GM18502 (cell line): Measurements from ENCODE around the gene ST8SIA4.
"Not testable (repeated sequence)": the region's sequence is repeated elsewhere in the genome, so short reads cannot be mapped to it uniquely, and the experiment has no call there.

Experiments used
- ATAC-seq: cut with Tn5 transposase; IDR thresholded peaks from one replicate; pipeline ENCODE4 v1.9.1; 2021; ENCODE audit warnings: mild to moderate bottlenecking; ENCODE audit not compliant: unreplicated experiment, poor library complexity

The ST8SIA4 gene

DNA sequence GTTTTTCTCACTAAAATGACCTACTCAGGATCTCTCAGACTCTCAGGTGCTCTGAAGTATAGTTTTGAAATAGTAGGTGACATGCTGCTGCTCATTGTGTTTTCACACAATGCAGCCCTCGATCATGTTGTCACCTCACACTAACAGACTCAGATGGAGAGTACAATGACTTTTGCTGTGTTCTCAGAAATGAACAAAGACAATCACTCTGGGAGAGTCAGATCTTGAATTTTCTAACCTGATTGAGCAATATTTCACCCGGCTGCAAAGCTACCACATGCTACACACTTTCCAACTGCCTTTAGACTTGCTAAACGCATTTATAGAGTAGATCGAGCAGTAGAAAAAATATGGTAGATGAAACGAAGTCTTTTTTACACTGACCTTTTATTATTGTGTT is 113.4 kb downstream of the ST8SIA4 start:
- ATAC-seq = no peak

- ATAC-seq = peak; percentile 37
Measured at GRCh38 chr5:100788417-100788816, 114.7 kb downstream of the ST8SIA4 start.

- peak; percentile 62 for ATAC-seq
Measured at GRCh38 chr5:100787648-100788047, 115.4 kb downstream of the ST8SIA4 start.

DNA sequence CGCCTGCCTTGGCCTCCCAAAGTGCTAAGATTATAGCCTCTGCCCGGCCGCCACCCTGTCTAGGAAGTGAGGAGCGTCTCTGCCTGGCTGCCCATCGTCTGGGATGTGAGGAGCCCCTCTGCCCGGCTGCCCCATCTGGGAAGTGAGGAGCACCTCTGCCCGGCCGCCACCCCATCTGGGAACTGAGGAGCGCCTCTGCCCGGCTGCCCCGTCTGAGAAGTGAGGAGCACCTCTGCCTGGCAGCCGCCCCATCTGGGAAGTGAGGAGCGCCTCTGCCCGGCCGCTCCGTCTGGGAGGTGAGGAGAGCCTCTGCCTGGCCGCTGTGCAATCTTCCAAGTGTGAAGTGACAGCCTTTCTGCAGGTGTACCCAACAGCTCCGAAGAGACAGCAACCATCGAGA is 117.5 kb downstream of the ST8SIA4 start:
- ATAC-seq = not testable (repeated sequence)

DNA sequence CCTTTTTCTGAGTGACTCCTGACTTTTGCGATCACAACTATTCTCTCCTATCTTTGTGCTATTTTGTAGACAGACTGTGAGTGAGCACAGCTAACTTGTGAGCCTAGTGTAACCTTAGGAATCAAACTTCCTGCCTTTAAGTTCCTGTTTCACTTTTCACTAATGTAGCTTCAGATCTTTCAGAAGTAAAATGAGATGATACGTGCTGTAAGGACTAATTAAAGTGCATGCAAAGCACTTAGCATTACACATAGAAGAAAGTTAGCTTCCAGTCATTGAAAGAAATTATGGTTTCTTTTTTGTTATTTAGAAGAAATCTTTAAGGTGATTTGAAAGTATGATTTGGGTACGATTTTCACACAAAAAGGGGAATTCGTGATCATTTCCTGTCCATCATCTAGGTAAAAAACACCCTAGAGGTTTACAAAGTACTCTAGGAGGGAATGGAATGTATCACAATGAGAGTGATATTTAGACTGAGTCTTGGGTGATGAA is 122.7 kb downstream of the ST8SIA4 start:
- ATAC-seq = peak; percentile 80

GRCh38 chr5:100779669-100780375 is 123.3 kb downstream of the ST8SIA4 start:
- ATAC-seq = peak; percentile 38

DNA sequence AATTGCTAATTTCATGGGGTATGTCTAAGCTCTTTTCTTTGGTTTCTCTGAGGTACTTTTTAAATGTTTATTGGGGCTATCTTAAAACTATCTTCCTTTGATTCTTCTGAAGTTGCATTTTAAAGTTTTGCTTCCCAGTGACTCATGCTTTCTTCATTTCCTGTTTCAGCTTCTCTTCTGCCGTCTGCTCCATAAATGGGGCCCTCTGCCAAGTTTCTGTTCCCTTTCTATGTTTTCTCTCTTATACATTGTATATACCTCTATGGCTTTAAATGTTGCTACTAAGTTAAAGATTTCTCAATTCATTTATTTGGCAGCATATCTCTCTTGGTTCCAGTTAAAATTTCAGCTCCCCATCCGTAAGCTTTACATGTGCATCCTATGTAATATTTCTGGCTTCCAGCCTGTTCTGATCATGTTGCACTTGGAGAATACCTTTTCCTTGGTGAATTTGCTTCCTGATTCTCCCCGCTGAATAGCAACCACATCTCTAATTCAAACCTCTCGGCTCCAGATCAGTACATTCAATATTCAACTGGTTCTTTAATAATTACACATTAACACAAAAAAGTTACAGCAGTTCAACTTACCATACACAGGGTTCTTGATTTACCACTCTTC is 125.3 kb downstream of the ST8SIA4 start:
- ATAC-seq = peak; percentile 76

GRCh38 chr5:100775533-100775855 is 127.6 kb downstream of the ST8SIA4 start:
- ATAC-seq = no peak

DNA sequence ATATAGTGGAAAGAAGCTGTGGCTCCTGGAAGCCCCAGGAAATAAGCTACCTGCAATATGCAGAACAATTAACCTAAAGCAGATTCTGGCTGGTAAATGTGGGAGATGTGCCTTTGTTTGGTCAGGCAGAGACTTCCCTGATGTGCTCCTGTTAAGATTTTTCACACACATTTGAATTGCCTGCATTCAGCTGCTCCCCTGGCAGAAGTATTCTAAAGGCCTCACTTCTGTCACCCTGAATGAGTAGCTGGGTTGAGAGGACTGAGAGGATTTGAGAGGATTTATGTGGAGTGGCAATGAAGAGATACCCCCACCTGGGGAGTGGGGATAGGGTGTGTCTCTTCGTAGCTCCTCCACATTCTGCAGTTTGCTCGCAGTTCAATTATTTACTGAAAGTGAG is 130.5 kb downstream of the ST8SIA4 start:
- no peak for ATAC-seq

GRCh38 chr5:100772006-100772405 is 131.1 kb downstream of the ST8SIA4 start:
- no peak for ATAC-seq

DNA sequence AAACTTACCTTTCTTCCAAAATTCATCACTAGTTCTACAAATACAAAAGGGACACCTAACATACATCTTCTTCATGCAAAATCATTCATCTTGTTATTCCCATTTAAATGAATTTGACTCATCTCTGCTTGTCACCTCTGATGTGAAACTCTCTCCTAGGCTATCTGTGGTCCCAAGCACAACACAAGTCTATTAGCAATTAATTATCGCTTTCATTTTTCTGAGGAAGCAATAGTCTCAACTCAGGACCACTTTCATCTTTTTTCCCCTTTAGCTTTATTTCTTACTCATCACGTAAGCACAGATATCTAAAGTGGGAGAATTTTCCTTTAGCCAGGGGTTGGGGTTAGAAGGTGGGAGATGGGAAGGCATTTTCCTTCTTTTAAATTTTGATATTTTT is 131.9 kb downstream of the ST8SIA4 start:
- no peak for ATAC-seq

DNA sequence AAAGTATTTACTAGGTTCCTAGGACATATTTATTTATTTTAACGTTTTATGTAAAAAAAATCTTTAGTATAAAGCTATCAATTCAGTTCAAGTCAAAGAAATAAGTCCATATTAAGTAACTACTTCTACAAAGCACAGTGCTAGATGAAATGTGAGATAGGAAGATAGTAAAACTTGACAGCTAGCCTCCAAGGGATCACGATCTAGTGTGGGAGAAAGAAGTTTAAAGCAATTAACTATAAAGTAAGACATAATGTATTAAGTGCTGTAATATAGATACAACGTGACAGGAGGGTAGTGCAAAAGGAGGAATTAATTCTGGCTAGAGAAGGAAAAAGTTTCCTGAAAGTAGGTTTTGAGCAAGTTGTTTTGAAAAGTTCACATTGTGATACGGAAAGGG is 134.9 kb downstream of the ST8SIA4 start:
- no peak for ATAC-seq

- ATAC-seq = no peak
Measured at GRCh38 chr5:100762995-100763394, 140.1 kb downstream of the ST8SIA4 start.

DNA sequence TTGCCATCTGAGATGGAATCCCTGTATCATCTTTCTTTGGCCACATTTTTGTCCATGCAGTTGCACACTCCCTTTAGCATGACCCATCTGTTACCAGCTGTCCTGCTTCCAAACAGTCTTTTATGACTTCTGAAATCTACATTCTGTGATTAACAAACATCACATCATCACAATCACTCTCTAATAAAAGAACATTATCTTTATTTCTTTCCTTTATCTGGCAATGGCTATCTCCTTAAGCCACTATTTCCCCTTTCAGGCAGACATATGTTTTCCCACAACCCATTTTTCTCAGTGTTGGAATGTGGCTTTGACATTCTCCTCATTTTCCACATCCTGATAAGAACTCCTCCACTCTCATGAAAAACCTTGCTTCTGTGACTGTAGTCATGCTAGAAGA is 141.0 kb downstream of the ST8SIA4 start:
- no peak for ATAC-seq

DNA sequence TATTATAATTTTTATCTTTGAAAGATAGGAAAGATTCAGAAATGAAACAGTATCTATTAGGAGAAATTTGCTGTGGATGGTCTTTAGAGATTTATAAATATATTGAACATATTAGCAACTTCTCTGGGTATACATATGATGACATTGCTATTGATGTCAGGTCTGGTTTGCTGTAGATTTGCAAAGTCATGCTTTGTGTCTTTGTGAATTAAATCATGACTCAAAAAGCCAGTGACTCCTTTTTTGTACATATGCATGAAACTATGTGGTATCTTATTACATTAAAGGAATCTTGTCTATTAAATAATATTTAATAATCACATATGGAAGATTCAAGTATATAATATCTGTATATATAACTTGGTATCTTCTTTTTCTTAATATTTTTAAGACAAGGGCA is 141.9 kb downstream of the ST8SIA4 start:
- no peak for ATAC-seq

DNA sequence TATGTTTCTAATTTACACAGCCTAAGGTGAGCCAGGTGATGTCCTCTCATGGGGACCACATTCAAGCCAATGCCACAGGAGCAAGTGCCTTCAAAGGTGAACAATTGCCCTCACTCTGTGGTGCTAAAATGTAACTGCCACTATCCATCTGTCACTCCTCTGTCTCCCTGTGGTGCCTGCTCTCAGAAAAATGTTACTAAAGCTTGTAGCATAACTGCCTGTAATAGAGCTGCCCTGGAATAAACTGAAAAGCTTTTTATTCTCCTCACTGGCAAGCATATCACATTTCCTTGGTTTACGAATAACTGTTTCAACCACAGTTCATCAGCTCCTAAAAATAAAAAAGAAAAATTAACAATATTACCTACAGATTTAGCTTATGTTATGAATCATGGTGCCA is 142.4 kb downstream of the ST8SIA4 start:
- no peak for ATAC-seq

DNA sequence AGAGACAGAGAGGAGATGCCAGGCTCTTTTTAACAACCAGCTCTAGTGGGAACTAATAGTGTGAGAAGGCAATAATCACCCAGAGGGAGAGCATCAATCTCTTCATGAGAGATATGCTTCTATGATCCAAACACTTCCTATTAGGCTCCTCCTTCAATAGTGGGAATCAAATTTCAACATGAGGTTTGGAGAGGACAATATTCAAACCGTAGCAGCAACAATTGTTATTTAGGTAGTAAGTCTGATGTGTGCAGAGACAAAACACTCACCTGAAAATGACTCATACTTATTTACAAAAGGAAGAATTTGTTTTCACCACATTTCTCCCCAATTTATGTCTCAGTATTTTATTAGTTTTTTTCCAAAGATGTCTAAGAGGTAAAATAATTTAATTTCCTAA is 144.3 kb downstream of the ST8SIA4 start:
- ATAC-seq = no peak

- no peak for ATAC-seq
Measured at GRCh38 chr5:100758306-100758705, 144.8 kb downstream of the ST8SIA4 start.

- no peak for ATAC-seq
Measured at GRCh38 chr5:100757618-100758017, 145.5 kb downstream of the ST8SIA4 start.
